Measurements from ENCODE around the gene TRAF7. TPM values are rescaled to one million over a fixed set of nuclear protein-coding genes. Genes with fewer than 3 reads are reported as not detected.
"Not testable (repeated sequence)": the region's sequence is repeated elsewhere in the genome, so short reads cannot be mapped to it uniquely, and the experiment has no call there.

TRAF7 gene
- total RNA-seq, 1 donor from 2014 or later, result 66.1 TPM

GRCh38 chr16:2122429-2122828 is 33.2 kb upstream of the TRAF7 start:
- DNase-seq (ENCODE audit: low read depth), result no peak

GRCh38 chr16:2122934-2123683 is 32.5 kb upstream of the TRAF7 start:
- not testable (repeated sequence) for DNase-seq (ENCODE audit: low read depth)

GRCh38 chr16:2123706-2124376 is 31.7 kb upstream of the TRAF7 start:
- DNase-seq (ENCODE audit: low read depth), result not testable (repeated sequence)

- not testable (repeated sequence) for DNase-seq (ENCODE audit: low read depth)
Measured at GRCh38 chr16:2124377-2124693, 31.2 kb upstream of the TRAF7 start.

- DNase-seq (ENCODE audit: low read depth), result peak; percentile 16
Measured at GRCh38 chr16:2124694-2125444, 30.7 kb upstream of the TRAF7 start.

- DNase-seq (ENCODE audit: low read depth), result not testable (repeated sequence)
Measured at GRCh38 chr16:2125609-2126008, 30.0 kb upstream of the TRAF7 start.

- not testable (repeated sequence) for DNase-seq (ENCODE audit: low read depth)
Measured at GRCh38 chr16:2126161-2126743, 29.3 kb upstream of the TRAF7 start.

- DNase-seq (ENCODE audit: low read depth), result not testable (repeated sequence)
Measured at GRCh38 chr16:2126928-2127556, 28.5 kb upstream of the TRAF7 start.

GRCh38 chr16:2127630-2128280 is 27.8 kb upstream of the TRAF7 start:
- not testable (repeated sequence) for DNase-seq (ENCODE audit: low read depth)

- DNase-seq (ENCODE audit: low read depth), result not testable (repeated sequence)
Measured at GRCh38 chr16:2129251-2129650, 26.3 kb upstream of the TRAF7 start.

GRCh38 chr16:2129890-2130447 is 25.6 kb upstream of the TRAF7 start:
- not testable (repeated sequence) for DNase-seq (ENCODE audit: low read depth)

- DNase-seq (ENCODE audit: low read depth), result not testable (repeated sequence)
Measured at GRCh38 chr16:2133797-2134196, 21.8 kb upstream of the TRAF7 start.

- DNase-seq (ENCODE audit: low read depth), result not testable (repeated sequence)
Measured at GRCh38 chr16:2135071-2135470, 20.5 kb upstream of the TRAF7 start.

GRCh38 chr16:2135770-2136490 is 19.7 kb upstream of the TRAF7 start, which contains the start of gene PKD1:
PKD1 (minus strand) TSS chr16:2135898; CDS start chr16:2135689, 209 bp downstream.
- DNase-seq (ENCODE audit: low read depth), result peak; percentile 82

GRCh38 chr16:2142942-2143877 is 12.4 kb upstream of the TRAF7 start:
- DNase-seq (ENCODE audit: low read depth), result no peak

GRCh38 chr16:2143878-2144485 is 11.6 kb upstream of the TRAF7 start:
- no peak for DNase-seq (ENCODE audit: low read depth)

GRCh38 chr16:2145843-2146242 is 9.7 kb upstream of the TRAF7 start:
- no peak for DNase-seq (ENCODE audit: low read depth)

- DNase-seq (ENCODE audit: low read depth), result no peak
Measured at GRCh38 chr16:2147378-2147777, 8.2 kb upstream of the TRAF7 start.

Measured in renal cortical epithelial cell (primary cell).